OCI-LY7 (cell line): ENCODE measurements around the gene MICAL3.

Experiments
- EZH2phosphoT487 ChIP-seq: fragments of 200-600 bp; sonication (generic); IDR thresholded peaks from 2 replicates; pipeline ENCODE4 v1.6.1; 2018; ENCODE audit warnings: low read depth, borderline replicate concordance, mild to moderate bottlenecking, mixed run types, antibody characterized with exemption, low read length, moderate library complexity, mixed read lengths
- TF ChIP-seq, protein P1 (sequence below): fragments of 200-600 bp; sonication (generic); conservative IDR thresholded peaks from 2 replicates; pipeline ENCODE4 v1.5.1; 2014; ENCODE audit warnings: mild to moderate bottlenecking, antibody characterized with exemption, low read length, moderate library complexity, mixed read lengths

DNA sequence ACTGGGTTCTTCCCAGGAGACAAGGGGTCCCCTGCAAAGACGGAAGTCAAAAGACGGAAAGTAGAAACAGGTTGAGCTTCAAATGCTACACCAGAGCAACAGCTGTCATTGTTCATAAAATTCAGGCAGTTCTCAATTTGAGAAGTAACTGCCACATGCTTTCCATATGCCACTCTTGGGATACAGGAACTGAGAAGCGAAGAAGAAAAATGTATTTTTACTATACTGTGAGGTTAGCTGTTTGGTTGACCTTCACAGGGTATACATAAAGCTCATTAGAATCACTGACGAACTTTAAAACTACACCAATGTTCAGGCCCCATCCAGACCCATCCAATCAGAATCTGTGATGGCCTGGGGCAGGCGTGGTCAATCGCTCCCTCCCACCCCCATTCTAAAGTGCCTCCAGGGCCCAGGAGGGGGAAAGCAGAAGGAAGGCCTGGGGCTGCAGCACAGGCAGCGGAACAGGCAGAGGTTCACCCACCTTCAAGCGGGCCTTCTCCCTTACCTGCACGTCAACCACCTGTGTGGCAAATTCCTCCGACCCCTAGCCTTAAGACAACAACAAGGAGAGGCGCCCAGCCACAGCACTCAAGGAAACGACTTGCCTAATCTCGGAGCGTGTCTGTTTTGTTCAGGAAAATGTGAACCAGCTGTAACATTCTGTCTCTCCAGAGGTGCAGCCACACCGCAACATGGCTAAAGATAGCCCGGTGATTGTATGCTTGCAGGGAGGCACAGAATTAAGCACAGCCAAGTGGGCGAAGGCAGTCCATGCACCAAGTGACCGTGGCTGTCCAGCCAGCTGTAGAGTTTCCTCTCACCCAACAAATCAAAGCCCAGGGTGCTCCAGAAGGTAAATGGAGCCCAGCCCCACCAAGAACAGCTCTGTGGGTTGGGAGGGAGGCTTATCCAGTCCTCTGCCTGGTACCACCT is 82.6 kb downstream of the MICAL3 start:
- TF ChIP-seq, protein P1, sequence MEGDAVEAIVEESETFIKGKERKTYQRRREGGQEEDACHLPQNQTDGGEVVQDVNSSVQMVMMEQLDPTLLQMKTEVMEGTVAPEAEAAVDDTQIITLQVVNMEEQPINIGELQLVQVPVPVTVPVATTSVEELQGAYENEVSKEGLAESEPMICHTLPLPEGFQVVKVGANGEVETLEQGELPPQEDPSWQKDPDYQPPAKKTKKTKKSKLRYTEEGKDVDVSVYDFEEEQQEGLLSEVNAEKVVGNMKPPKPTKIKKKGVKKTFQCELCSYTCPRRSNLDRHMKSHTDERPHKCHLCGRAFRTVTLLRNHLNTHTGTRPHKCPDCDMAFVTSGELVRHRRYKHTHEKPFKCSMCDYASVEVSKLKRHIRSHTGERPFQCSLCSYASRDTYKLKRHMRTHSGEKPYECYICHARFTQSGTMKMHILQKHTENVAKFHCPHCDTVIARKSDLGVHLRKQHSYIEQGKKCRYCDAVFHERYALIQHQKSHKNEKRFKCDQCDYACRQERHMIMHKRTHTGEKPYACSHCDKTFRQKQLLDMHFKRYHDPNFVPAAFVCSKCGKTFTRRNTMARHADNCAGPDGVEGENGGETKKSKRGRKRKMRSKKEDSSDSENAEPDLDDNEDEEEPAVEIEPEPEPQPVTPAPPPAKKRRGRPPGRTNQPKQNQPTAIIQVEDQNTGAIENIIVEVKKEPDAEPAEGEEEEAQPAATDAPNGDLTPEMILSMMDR: no peak
- TF ChIP-seq EZH2phosphoT487: no peak
